Measurements from ENCODE around the gene IDH2.
"Not testable (repeated sequence)": the region's sequence is repeated elsewhere in the genome, so short reads cannot be mapped to it uniquely, and the experiment has no call there.

Gene IDH2

GRCh38 chr15:90074023-90074422 is 28.2 kb downstream of the IDH2 start:
- no peaks in the 10 kb centered on the region for H3K27me3 ChIP-seq (replicated peaks; ENCODE audit: control insufficient read depth, insufficient read depth, low read length)
- TF ChIP-seq CTCF (IDR thresholded peaks at IDR 0.05; ENCODE audit: insufficient read depth, low read length, poor library complexity, severe bottlenecking), result no peak

DNA sequence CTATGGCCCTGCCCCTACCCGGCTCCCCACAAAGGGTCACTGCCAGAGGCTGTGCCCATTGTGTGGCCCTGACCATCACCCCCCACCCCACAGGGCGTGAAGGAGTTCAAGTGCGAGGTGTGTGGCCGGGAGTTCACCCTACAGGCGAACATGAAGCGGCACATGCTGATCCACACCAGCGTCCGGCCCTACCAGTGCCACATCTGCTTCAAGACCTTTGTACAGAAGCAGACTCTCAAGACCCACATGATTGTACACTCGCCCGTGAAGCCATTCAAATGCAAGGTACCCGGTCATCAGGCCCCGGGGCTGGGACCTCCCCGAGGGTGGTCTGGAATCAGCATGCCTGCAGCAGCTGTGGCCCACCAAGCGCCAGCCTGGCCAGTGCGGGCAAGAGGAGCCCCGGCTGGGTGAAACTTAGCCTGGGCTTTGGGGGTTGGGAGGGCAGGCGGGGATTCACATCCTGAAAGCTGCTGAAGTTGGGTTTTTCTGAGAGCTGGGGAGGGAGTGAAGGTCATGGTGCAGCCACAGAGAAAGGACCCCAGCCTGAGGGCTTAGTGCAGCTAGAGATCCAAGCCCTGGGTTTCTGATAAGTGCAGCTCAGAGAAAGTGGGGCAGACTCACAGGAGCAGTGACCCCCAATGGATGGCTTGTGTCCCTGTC is 29.2 kb downstream of the IDH2 start:
- DNase-seq (ENCODE audit: extremely low read depth, insufficient read length), result no peak
- Histone ChIP-seq H3K27me3 (replicated peaks; ENCODE audit: control insufficient read depth, insufficient read depth, low read length) (no peaks in the 10 kb centered on the region), H3K4me3 (replicated peaks; ENCODE audit: low read depth, low read length) (no peak overlapping the region), H3K36me3 (ENCODE audit: control insufficient read depth, insufficient read depth, low read length) (peaks cover 30% of the 10 kb centered on the region)
- no peak for TF ChIP-seq CTCF (IDR thresholded peaks at IDR 0.05; ENCODE audit: insufficient read depth, low read length, poor library complexity, severe bottlenecking)

More at GRCh38 chr15:90074023-90074422, 28.2 kb downstream of the IDH2 start:
- H3K4me3 ChIP-seq (replicated peaks; ENCODE audit: low read depth, low read length), result no peak overlapping the region
- no peak for DNase-seq (ENCODE audit: extremely low read depth, insufficient read length)
- peaks cover 28% of the 10 kb centered on the region for H3K36me3 ChIP-seq (ENCODE audit: control insufficient read depth, insufficient read depth, low read length)

GRCh38 chr15:90071220-90071807 is 31.0 kb downstream of the IDH2 start:
- DNase-seq (ENCODE audit: extremely low read depth, insufficient read length), result no peak
- Histone ChIP-seq H3K27me3 (replicated peaks; ENCODE audit: control insufficient read depth, insufficient read depth, low read length) (no peaks in the 10 kb centered on the region), H3K4me3 (replicated peaks; ENCODE audit: low read depth, low read length) (no peak overlapping the region), H3K36me3 (ENCODE audit: control insufficient read depth, insufficient read depth, low read length) (peaks cover 34% of the 10 kb centered on the region)
- peak; percentile 78 for TF ChIP-seq CTCF (IDR thresholded peaks at IDR 0.05; ENCODE audit: insufficient read depth, low read length, poor library complexity, severe bottlenecking)

DNA sequence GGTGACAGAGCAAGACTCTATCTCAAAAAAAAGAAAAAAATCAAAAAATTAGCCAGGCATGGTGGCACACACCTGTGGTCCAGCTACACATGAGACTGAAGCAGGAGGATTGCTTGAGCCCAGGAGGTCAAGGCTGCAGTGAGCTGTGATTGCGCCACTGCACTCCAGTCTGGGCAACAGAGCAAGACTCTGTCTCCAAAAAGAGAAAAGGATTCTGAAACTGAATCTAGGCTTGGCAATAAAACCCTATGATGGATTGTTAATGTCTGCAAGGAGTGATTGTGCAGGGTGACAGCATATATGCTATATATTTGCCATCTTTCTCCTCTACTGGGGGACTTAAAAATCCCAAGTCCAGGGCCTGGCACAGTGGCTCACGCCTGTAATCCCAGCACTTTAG is 31.6 kb downstream of the IDH2 start:
- not testable (repeated sequence) for H3K4me3 ChIP-seq (replicated peaks; ENCODE audit: low read depth, low read length); H3K27me3 ChIP-seq (replicated peaks; ENCODE audit: control insufficient read depth, insufficient read depth, low read length); DNase-seq (ENCODE audit: extremely low read depth, insufficient read length)
- peaks cover 31% of the 10 kb centered on the region for H3K36me3 ChIP-seq (ENCODE audit: control insufficient read depth, insufficient read depth, low read length)

DNA sequence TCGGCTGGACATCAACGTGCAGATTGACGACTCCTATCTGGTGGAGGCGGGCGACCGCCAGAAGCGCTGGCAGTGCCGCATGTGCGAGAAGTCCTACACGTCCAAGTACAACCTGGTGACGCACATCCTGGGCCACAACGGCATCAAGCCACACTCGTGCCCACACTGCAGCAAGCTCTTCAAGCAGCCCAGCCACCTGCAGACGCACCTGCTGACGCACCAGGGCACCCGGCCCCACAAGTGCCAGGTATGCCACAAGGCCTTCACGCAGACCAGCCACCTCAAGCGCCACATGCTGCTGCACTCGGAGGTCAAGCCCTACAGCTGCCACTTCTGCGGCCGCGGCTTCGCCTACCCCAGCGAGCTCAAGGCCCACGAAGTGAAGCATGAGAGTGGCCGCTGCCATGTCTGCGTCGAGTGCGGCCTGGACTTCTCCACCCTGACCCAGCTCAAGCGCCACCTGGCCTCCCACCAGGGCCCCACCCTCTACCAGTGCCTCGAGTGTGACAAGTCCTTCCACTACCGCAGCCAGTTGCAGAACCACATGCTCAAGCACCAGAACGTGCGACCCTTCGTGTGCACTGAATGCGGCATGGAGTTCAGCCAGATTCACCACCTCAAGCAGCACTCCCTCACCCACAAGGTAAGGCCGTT is 34.2 kb downstream of the IDH2 start:
- no peak overlapping the region for H3K4me3 ChIP-seq (replicated peaks; ENCODE audit: low read depth, low read length)
- TF ChIP-seq CTCF (IDR thresholded peaks at IDR 0.05; ENCODE audit: insufficient read depth, low read length, poor library complexity, severe bottlenecking), result no peak
- H3K36me3 ChIP-seq (ENCODE audit: control insufficient read depth, insufficient read depth, low read length), result peaks cover 19% of the 10 kb centered on the region
- H3K27me3 ChIP-seq (replicated peaks; ENCODE audit: control insufficient read depth, insufficient read depth, low read length), result no peaks in the 10 kb centered on the region
- no peak for DNase-seq (ENCODE audit: extremely low read depth, insufficient read length)

DNA sequence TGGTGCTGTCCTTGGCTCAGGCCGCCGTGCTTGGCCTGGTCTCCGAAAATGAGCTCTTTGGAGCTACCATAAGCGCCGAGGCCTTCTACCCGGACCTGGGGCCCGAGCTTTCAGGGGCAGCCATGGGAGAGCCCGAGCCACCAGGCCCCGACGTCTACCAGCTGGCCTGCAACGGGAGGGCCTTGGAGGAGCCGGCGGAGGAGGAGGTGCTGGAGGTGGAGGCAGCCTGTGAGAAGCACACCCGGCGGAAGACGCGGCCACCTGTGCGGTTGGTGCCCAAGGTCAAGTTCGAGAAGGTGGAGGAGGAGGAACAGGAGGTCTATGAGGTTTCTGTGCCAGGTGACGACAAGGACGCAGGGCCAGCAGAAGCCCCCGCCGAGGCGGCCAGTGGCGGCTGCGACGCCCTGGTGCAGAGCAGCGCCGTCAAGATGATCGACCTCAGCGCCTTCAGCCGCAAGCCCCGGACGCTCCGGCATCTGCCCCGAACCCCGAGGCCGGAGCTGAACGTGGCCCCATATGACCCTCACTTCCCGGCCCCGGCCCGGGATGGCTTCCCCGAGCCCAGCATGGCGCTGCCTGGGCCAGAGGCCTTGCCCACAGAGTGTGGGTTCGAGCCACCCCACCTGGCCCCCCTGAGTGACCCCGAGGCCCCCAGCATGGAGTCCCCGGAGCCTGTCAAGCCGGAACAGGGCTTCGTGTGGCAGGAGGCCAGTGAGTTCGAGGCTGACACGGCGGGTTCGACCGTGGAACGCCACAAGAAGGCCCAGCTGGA is 34.9 kb downstream of the IDH2 start:
- no peak for TF ChIP-seq CTCF (IDR thresholded peaks at IDR 0.05; ENCODE audit: insufficient read depth, low read length, poor library complexity, severe bottlenecking)
- DNase-seq (ENCODE audit: extremely low read depth, insufficient read length), result no peak
- Histone ChIP-seq H3K4me3 (replicated peaks; ENCODE audit: low read depth, low read length) (no peak overlapping the region), H3K36me3 (ENCODE audit: control insufficient read depth, insufficient read depth, low read length) (peaks cover 13% of the 10 kb centered on the region), H3K27me3 (replicated peaks; ENCODE audit: control insufficient read depth, insufficient read depth, low read length) (no peaks in the 10 kb centered on the region)

Data from GM06990 (cell line).